ENCODE data around the gene CXXC1. TPM values are rescaled to one million over a fixed set of nuclear protein-coding genes. Genes with fewer than 3 reads are reported as not detected.

Gene CXXC1
- polyA plus RNA-seq, 1 donor (not counting 4 experiments of a cell fraction or from before 2014, with no cell fraction given), result 33.6 TPM

GRCh38 chr18:50320719-50321118 lies 33.2 kb upstream of the CXXC1 start:
- Histone ChIP-seq H3K4me1 (ENCODE audit: control insufficient read depth, extremely low read depth, insufficient read depth, low read length) (no peaks in the 10 kb centered on the region), H3K27ac (ENCODE audit: control insufficient read depth, insufficient read depth, low read length) (no peak overlapping the region), H3K79me2 (ENCODE audit: control insufficient read depth, insufficient read depth, low read length) (no peaks in the 10 kb centered on the region), H3K4me2 (ENCODE audit: control insufficient read depth, extremely low read depth, insufficient read depth, low read depth, low read length) (no peak overlapping the region), H3K4me3 (ENCODE audit: control insufficient read depth in 2 of 3, extremely low read depth in 1 of 3, insufficient read depth in 2 of 3, low read depth in 1 of 3, low read length in 3 of 3) (no peak overlapping the region), H3K9me3 (ENCODE audit: control insufficient read depth, low read depth, low read length) (no peaks in the 10 kb centered on the region), H3K9ac (ENCODE audit: control insufficient read depth, extremely low read depth, insufficient read depth, low read length) (no peak overlapping the region), H3K9me1 (ENCODE audit: control insufficient read depth, extremely low read depth, insufficient read depth, low read length) (no peaks in the 10 kb centered on the region), H2AFZ (ENCODE audit: control insufficient read depth, low read length) (no peak overlapping the region), H4K20me1 (ENCODE audit: control insufficient read depth, extremely low read depth, insufficient read depth, low read length) (no peaks in the 10 kb centered on the region), H3K27me3 (ENCODE audit: control insufficient read depth, extremely low read depth, insufficient read depth, low read length) (peaks cover 3% of the 10 kb centered on the region), H3K36me3 (ENCODE audit: control insufficient read depth in 2 of 2, extremely low read depth in 1 of 2, insufficient read depth in 2 of 2, low read length in 2 of 2) (no peaks in the 10 kb centered on the region)
- DNase-seq (ENCODE audit: low read depth, low spot score), result no peak
- FAIRE-seq, result no peak
- no peak for TF ChIP-seq EZH2 (IDR thresholded peaks at IDR 0.05; ENCODE audit: low read length)
- TF ChIP-seq, protein P1, sequence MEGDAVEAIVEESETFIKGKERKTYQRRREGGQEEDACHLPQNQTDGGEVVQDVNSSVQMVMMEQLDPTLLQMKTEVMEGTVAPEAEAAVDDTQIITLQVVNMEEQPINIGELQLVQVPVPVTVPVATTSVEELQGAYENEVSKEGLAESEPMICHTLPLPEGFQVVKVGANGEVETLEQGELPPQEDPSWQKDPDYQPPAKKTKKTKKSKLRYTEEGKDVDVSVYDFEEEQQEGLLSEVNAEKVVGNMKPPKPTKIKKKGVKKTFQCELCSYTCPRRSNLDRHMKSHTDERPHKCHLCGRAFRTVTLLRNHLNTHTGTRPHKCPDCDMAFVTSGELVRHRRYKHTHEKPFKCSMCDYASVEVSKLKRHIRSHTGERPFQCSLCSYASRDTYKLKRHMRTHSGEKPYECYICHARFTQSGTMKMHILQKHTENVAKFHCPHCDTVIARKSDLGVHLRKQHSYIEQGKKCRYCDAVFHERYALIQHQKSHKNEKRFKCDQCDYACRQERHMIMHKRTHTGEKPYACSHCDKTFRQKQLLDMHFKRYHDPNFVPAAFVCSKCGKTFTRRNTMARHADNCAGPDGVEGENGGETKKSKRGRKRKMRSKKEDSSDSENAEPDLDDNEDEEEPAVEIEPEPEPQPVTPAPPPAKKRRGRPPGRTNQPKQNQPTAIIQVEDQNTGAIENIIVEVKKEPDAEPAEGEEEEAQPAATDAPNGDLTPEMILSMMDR (optimal IDR thresholded peaks at IDR 0.05 in 1 of 3, IDR thresholded peaks at IDR 0.05 in 1 of 3, conservative IDR thresholded peaks at IDR 0.05 in 1 of 3; ENCODE audit: extremely low read depth in 1 of 3, insufficient read depth in 2 of 3, low read length in 3 of 3), result no peak
- dilution Hi-C loops (cut with MboI; ENCODE audit: extremely low pct_ligation_motif_present, low sequenced_read_pairs), result no loop called here

DNA sequence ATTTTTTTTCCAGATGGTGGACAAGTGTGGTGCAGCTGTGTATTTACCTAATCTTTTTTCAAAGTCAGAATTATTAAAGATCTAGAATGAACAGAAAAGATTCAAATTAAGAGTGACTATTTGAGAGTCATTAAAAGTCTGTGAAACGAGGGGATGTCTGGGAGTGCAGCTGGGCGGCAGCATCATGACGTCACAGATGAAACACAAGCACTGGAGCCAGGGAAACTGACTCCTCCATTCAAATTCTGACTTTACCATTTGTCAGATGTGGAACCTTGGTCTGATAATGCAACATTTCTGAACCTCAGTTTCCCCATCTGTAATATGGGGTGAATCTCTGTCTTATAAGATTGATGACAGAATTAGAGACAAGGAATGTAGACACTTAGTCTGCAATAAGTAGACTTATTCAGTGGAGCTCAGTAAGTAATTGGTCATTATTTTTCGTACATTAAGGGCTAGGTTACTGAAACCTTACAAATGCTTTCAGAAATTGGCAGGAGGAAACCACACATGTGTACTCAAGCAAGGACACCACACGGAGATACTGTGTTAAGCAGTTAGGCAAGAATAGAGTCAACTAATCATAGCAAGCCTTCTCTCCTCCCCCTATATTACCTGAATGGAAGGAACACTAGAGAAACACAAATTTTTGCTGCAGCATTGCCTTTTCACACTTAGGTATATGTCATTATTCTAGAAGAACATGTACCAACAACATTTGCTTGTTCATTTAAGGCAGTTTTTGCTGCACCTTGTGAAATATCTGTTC lies 27.8 kb upstream of the CXXC1 start:
- Histone ChIP-seq H3K9ac (ENCODE audit: control insufficient read depth, extremely low read depth, insufficient read depth, low read length) (no peak overlapping the region), H3K36me3 (ENCODE audit: control insufficient read depth in 2 of 2, extremely low read depth in 1 of 2, insufficient read depth in 2 of 2, low read length in 2 of 2) (no peaks in the 10 kb centered on the region), H3K4me1 (ENCODE audit: control insufficient read depth, extremely low read depth, insufficient read depth, low read length) (no peaks in the 10 kb centered on the region), H2AFZ (ENCODE audit: control insufficient read depth, low read length) (no peak overlapping the region), H3K9me1 (ENCODE audit: control insufficient read depth, extremely low read depth, insufficient read depth, low read length) (no peaks in the 10 kb centered on the region), H3K27ac (ENCODE audit: control insufficient read depth, insufficient read depth, low read length) (no peak overlapping the region), H3K9me3 (ENCODE audit: control insufficient read depth, low read depth, low read length) (no peaks in the 10 kb centered on the region), H3K4me3 (ENCODE audit: control insufficient read depth in 2 of 3, extremely low read depth in 1 of 3, insufficient read depth in 2 of 3, low read depth in 1 of 3, low read length in 3 of 3) (no peak overlapping the region), H3K27me3 (ENCODE audit: control insufficient read depth, extremely low read depth, insufficient read depth, low read length) (peaks cover 3% of the 10 kb centered on the region), H3K4me2 (ENCODE audit: control insufficient read depth, extremely low read depth, insufficient read depth, low read depth, low read length) (no peak overlapping the region), H4K20me1 (ENCODE audit: control insufficient read depth, extremely low read depth, insufficient read depth, low read length) (no peaks in the 10 kb centered on the region), H3K79me2 (ENCODE audit: control insufficient read depth, insufficient read depth, low read length) (no peaks in the 10 kb centered on the region)
- dilution Hi-C loops (cut with MboI; ENCODE audit: extremely low pct_ligation_motif_present, low sequenced_read_pairs), result no loop called here
- FAIRE-seq, result no peak
- DNase-seq (ENCODE audit: low read depth, low spot score), result no peak
- TF ChIP-seq EZH2 (IDR thresholded peaks at IDR 0.05; ENCODE audit: low read length), result no peak
- TF ChIP-seq, protein P1 (optimal IDR thresholded peaks at IDR 0.05 in 1 of 3, IDR thresholded peaks at IDR 0.05 in 1 of 3, conservative IDR thresholded peaks at IDR 0.05 in 1 of 3; ENCODE audit: extremely low read depth in 1 of 3, insufficient read depth in 2 of 3, low read length in 3 of 3), result no peak

Measured in keratinocyte (primary cell).